Measurements from ENCODE around the gene EXOSC9. TPM values are rescaled to one million over a fixed set of nuclear protein-coding genes. Genes with fewer than 3 reads are reported as not detected.

EXOSC9 gene
- polyA plus RNA-seq, 3 donors = 13.9 to 21.4 (median 21.3) TPM

DNA sequence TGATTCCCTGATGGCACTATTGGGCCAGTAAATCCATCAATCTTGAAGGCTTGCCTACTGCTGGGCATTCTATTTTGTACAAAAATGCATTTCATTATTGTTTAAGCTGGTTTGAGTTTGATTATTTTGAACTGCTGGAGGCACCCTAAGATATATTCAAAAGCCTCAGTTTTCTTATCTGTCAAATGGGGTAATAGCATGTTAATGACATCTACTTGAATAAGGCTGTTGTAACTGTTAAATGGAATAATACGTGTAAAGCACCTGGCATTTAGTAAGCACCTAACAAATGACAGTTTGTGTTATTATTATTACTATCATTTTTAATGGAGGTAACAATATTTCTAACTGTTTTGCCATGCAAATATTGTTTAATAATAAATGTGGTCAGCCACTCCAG lies 29.3 kb upstream of the EXOSC9 start:
- H3K27ac ChIP-seq (ENCODE audit: low read depth in 1 of 2, low read length in 2 of 2) = no peak overlapping the region
- no peak overlapping the region for H3K4me3 ChIP-seq (replicated peaks in 1 of 3; ENCODE audit: low read depth in 2 of 3, low read length in 3 of 3)
- no peaks in the 10 kb centered on the region for H4K20me1 ChIP-seq (ENCODE audit: insufficient read depth, low read length)
- Mint-ChIP-seq H3K27me3 (ENCODE audit: low read depth in 3 of 3) (peaks cover 11 to 25% (median 18%) of the 10 kb centered on the region in 3 donors), H3K4me1 (no peaks in the 10 kb centered on the region), H3K9me3 (peaks cover 0 to 3% (median 0%) of the 10 kb centered on the region in 7 donors), H3K36me3 (no peaks in the 10 kb centered on the region), H3K27ac (no peak overlapping the region), H3K4me3 (no peak overlapping the region)
- H3K36me3 ChIP-seq (replicated peaks in 1 of 2; ENCODE audit: control insufficient read depth in 1 of 2, insufficient read depth in 2 of 2, low read length in 2 of 2) = no peaks in the 10 kb centered on the region
- H3K4me1 ChIP-seq (ENCODE audit: control insufficient read depth in 1 of 2, insufficient read depth in 2 of 2, low read length in 2 of 2) = no peaks in the 10 kb centered on the region
- WGBS (ENCODE audit: insufficient coverage) = no CpG with 5 or more reads among the region's 1 CpG
- no peak overlapping the region for H3K4me2 ChIP-seq (replicated peaks; ENCODE audit: extremely low read depth, low read length, poor library complexity, severe bottlenecking)
- DNase-seq = no peak
- H3K9me3 ChIP-seq (replicated peaks in 1 of 2; ENCODE audit: control insufficient read depth in 1 of 2, insufficient read depth in 1 of 2, low read length in 2 of 2) = no peaks in the 10 kb centered on the region
- TF ChIP-seq, protein P1, sequence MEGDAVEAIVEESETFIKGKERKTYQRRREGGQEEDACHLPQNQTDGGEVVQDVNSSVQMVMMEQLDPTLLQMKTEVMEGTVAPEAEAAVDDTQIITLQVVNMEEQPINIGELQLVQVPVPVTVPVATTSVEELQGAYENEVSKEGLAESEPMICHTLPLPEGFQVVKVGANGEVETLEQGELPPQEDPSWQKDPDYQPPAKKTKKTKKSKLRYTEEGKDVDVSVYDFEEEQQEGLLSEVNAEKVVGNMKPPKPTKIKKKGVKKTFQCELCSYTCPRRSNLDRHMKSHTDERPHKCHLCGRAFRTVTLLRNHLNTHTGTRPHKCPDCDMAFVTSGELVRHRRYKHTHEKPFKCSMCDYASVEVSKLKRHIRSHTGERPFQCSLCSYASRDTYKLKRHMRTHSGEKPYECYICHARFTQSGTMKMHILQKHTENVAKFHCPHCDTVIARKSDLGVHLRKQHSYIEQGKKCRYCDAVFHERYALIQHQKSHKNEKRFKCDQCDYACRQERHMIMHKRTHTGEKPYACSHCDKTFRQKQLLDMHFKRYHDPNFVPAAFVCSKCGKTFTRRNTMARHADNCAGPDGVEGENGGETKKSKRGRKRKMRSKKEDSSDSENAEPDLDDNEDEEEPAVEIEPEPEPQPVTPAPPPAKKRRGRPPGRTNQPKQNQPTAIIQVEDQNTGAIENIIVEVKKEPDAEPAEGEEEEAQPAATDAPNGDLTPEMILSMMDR (IDR thresholded peaks at IDR 0.05) = no peak
- H3K9ac ChIP-seq (ENCODE audit: insufficient read depth, low read length, poor library complexity, severe bottlenecking) = no peak overlapping the region
- H3K79me2 ChIP-seq (ENCODE audit: insufficient read depth, low read length) = no peaks in the 10 kb centered on the region
- intact Hi-C loops (cut with micrococcal nuclease) = no loop called here
- H3K27me3 ChIP-seq (ENCODE audit: control insufficient read depth in 2 of 2, insufficient read depth in 2 of 2, low read length in 2 of 2) = peaks cover 5 to 12% of the 10 kb centered on the region in 2 donors
- H2AFZ ChIP-seq (ENCODE audit: insufficient read depth, low read depth, low read length, poor library complexity, severe bottlenecking) = no peak overlapping the region

DNA sequence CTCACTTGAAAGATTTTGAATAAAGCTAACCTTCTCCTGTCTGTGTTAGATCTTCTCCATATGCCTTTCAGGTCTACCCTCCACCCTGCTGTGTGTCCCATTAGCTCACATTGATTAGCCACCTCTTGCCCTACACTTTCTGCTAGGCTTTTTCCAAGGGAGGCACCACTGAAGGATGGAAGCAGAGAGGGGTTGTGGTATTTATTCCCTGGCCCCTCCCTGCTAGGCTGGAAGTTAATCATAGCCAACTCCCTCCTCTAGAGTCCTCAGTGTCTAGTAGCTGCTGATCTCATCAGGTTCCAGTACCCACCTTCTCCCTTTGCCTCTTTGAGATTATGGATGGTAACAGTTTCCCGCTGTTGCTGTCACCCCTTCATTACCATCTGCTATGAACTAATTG lies 27.2 kb upstream of the EXOSC9 start:
- H3K27me3 Mint-ChIP-seq (ENCODE audit: low read depth in 3 of 3) = peaks cover 9 to 24% (median 13%) of the 10 kb centered on the region in 3 donors
- TF ChIP-seq, protein P1 (IDR thresholded peaks at IDR 0.05) = no peak
- peaks cover 0 to 3% (median 0%) of the 10 kb centered on the region in 7 donors for H3K9me3 Mint-ChIP-seq
- H4K20me1 ChIP-seq (ENCODE audit: insufficient read depth, low read length) = no peaks in the 10 kb centered on the region
- intact Hi-C loops (cut with micrococcal nuclease) = no loop called here
- H3K27ac Mint-ChIP-seq = no peak overlapping the region
- peaks cover 0 to 2% of the 10 kb centered on the region in 2 donors for H3K27me3 ChIP-seq (ENCODE audit: control insufficient read depth in 2 of 2, insufficient read depth in 2 of 2, low read length in 2 of 2)
- WGBS (ENCODE audit: insufficient coverage) = no CpG with 5 or more reads among the region's 1 CpG
- H3K27ac ChIP-seq (ENCODE audit: low read depth in 1 of 2, low read length in 2 of 2) = no peak overlapping the region
- H3K4me1 Mint-ChIP-seq = no peaks in the 10 kb centered on the region
- no peaks in the 10 kb centered on the region for H3K36me3 Mint-ChIP-seq
- H3K4me1 ChIP-seq (ENCODE audit: control insufficient read depth in 1 of 2, insufficient read depth in 2 of 2, low read length in 2 of 2) = no peaks in the 10 kb centered on the region
- H3K9me3 ChIP-seq (replicated peaks in 1 of 2; ENCODE audit: control insufficient read depth in 1 of 2, insufficient read depth in 1 of 2, low read length in 2 of 2) = no peaks in the 10 kb centered on the region
- H3K79me2 ChIP-seq (ENCODE audit: insufficient read depth, low read length) = no peaks in the 10 kb centered on the region
- H3K9ac ChIP-seq (ENCODE audit: insufficient read depth, low read length, poor library complexity, severe bottlenecking) = no peak overlapping the region
- no peaks in the 10 kb centered on the region for H3K36me3 ChIP-seq (replicated peaks in 1 of 2; ENCODE audit: control insufficient read depth in 1 of 2, insufficient read depth in 2 of 2, low read length in 2 of 2)
- H3K4me3 Mint-ChIP-seq = no peak overlapping the region
- H3K4me3 ChIP-seq (replicated peaks in 1 of 3; ENCODE audit: low read depth in 2 of 3, low read length in 3 of 3) = no peak overlapping the region
- no peak for DNase-seq
- H3K4me2 ChIP-seq (replicated peaks; ENCODE audit: extremely low read depth, low read length, poor library complexity, severe bottlenecking) = no peak overlapping the region
- no peak overlapping the region for H2AFZ ChIP-seq (ENCODE audit: insufficient read depth, low read depth, low read length, poor library complexity, severe bottlenecking)
